Measurements from ENCODE around the gene PTPN7. TPM values are rescaled to one million over a fixed set of nuclear protein-coding genes. Genes with fewer than 3 reads are reported as not detected.

Gene PTPN7
- total and polyA plus RNA-seq, 2 of the 13 experiments (the other 11 are each of a cell fraction or from before 2014, with no cell fraction given) = not detected

- ATAC-seq (no peak), FAIRE-seq (no peak), DNase-seq (ENCODE audit: low spot score) (no peak)
- in situ Hi-C loops (cut with HindIII; ENCODE audit: extremely low pct_ligation_motif_present, low pct_unique_long_range_greater_than_20kb) = no loop called here
- H3K9me3 ChIP-seq (ENCODE audit: low read length) = no peaks in the 10 kb centered on the region
- H3K36me3 ChIP-seq (replicated peaks in 1 of 2; ENCODE audit: control insufficient read depth in 1 of 2, insufficient read depth in 2 of 2, low read length in 2 of 2) = no peaks in the 10 kb centered on the region
- no peak for TF ChIP-seq TCF12 (IDR thresholded peaks at IDR 0.05)
- TF ChIP-seq TCF12 (CRISPR knock-in tag; IDR thresholded peaks at IDR 0.05) = no peak
- no peak for TF ChIP-seq RNF2 (conservative IDR thresholded peaks at IDR 0.05; ENCODE audit: low read depth)
- TF ChIP-seq, protein P1, sequence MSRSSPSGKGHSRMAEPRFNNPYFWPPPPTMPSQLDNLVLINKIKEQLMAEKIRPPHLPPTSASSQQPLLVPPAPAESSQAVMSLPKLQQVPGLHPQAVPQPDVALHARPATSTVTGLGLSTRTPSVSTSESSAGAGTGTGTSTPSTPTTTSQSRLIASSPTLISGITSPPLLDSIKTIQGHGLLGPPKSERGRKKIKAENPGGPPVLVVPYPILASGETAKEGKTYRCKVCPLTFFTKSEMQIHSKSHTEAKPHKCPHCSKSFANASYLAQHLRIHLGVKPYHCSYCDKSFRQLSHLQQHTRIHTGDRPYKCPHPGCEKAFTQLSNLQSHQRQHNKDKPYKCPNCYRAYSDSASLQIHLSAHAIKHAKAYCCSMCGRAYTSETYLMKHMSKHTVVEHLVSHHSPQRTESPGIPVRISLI (CRISPR knock-in tag; IDR thresholded peaks at IDR 0.05; ENCODE audit: borderline replicate concordance) = no peak
- no peak for TF ChIP-seq SPEN (CRISPR knock-in tag; IDR thresholded peaks at IDR 0.05; ENCODE audit: low read depth)
- no peak for TF ChIP-seq ZNF207 (IDR thresholded peaks at IDR 0.05; ENCODE audit: borderline replicate concordance)
- TF ChIP-seq SP4 (CRISPR knock-in tag; IDR thresholded peaks at IDR 0.05) = no peak
- no peak for TF ChIP-seq AGO1 (IDR thresholded peaks at IDR 0.05; ENCODE audit: low read depth, low read length, poor library complexity, severe bottlenecking)
- TF ChIP-seq, protein P2, sequence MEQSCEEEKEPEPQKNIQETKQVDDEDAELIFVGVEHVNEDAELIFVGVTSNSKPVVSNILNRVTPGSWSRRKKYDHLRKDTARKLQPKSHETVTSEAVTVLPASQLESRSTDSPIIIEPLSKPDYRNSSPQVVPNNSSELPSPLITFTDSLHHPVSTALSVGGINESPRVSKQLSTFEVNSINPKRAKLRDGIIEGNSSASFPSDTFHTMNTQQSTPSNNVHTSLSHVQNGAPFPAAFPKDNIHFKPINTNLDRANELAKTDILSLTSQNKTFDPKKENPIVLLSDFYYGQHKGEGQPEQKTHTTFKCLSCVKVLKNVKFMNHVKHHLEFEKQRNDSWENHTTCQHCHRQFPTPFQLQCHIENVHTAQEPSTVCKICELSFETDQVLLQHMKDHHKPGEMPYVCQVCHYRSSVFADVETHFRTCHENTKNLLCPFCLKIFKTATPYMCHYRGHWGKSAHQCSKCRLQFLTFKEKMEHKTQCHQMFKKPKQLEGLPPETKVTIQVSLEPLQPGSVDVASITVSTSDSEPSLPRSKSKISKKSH (CRISPR knock-in tag; IDR thresholded peaks at IDR 0.05; ENCODE audit: borderline replicate concordance) = no peak
- TF ChIP-seq, protein P3, sequence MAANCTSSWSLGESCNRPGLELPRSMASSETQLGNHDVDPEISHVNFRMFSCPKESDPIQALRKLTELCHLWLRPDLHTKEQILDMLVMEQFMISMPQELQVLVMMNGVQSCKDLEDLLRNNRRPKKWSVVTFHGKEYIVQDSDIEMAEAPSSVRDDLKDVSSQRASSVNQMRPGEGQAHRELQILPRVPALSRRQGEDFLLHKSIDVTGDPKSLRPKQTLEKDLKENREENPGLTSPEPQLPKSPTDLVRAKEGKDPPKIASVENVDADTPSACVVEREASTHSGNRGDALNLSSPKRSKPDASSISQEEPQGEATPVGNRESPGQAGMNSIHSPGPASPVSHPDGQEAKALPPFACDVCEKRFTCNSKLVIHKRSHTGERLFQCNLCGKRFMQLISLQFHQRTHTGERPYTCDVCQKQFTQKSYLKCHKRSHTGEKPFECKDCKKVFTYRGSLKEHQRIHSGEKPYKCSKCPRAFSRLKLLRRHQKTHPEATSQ (CRISPR knock-in tag; IDR thresholded peaks at IDR 0.05; ENCODE audit: borderline replicate concordance) = no peak
- TF ChIP-seq ZNF264 (CRISPR knock-in tag; IDR thresholded peaks at IDR 0.05) = no peak
- TF ChIP-seq ZMYM2 (CRISPR knock-in tag; IDR thresholded peaks at IDR 0.05) = no peak
- TF ChIP-seq MYNN (CRISPR knock-in tag; IDR thresholded peaks at IDR 0.05; ENCODE audit: low read depth) = no peak
- TF ChIP-seq HINFP (CRISPR knock-in tag; IDR thresholded peaks at IDR 0.05; ENCODE audit: low read depth) = no peak
- no peak for TF ChIP-seq PATZ1 (CRISPR knock-in tag; IDR thresholded peaks at IDR 0.05)
- TF ChIP-seq KDM4B (CRISPR knock-in tag; IDR thresholded peaks at IDR 0.05) = no peak
- TF ChIP-seq IRF2 (CRISPR knock-in tag; IDR thresholded peaks at IDR 0.05) = no peak
- TF ChIP-seq DMAP1 (CRISPR knock-in tag; IDR thresholded peaks at IDR 0.05) = no peak
- no peak for TF ChIP-seq HMG20A (CRISPR knock-in tag; IDR thresholded peaks at IDR 0.05; ENCODE audit: borderline replicate concordance)
- no peak for TF ChIP-seq ZC3H4 (CRISPR knock-in tag; IDR thresholded peaks at IDR 0.05; ENCODE audit: borderline replicate concordance)
- CTCF ChIA-PET (ENCODE audit: low intra/inter-chr PET ratio, low total read pairs) = no interaction called here
- POLR2A ChIA-PET = no interaction called here
- H3K27ac ChIP-seq (ENCODE audit: extremely low read length, insufficient read depth, low read length) = no peak overlapping the region
- no peak overlapping the region for H3K9ac ChIP-seq (ENCODE audit: insufficient read depth, low read depth, low read length)
- intact Hi-C loops (cut with micrococcal nuclease; ENCODE audit: unreplicated experiment) = loop anchor here (10.0 kb wide), 1 partner anchor 216 kb away; no protein-coding TSS in a partner anchor
- no TSS peak for BruUV-seq (replicated peaks)
- no peaks in the 10 kb centered on the region for H3K79me2 ChIP-seq (ENCODE audit: insufficient read depth, low read length)
- peaks cover 80% of the 10 kb centered on the region for H3K4me1 ChIP-seq (ENCODE audit: insufficient read depth, low read length)
- no peak overlapping the region for H3K4me2 ChIP-seq (ENCODE audit: low read depth, low read length)
- H2AFZ ChIP-seq (ENCODE audit: low read length) = no peak overlapping the region
- H3K4me3 ChIP-seq (replicated peaks in 1 of 3; ENCODE audit: insufficient read depth in 1 of 3, low read depth in 2 of 3, low read length in 3 of 3) = no peak overlapping the region
- H4K20me1 ChIP-seq (ENCODE audit: insufficient read depth, low read length) = no peaks in the 10 kb centered on the region
- 40% methylated on average over 3 of the region's 3 CpGs for WGBS (ENCODE audit: low lambda C conversion rate)
- H3K27me3 ChIP-seq (ENCODE audit: control insufficient read depth in 1 of 2, insufficient read depth in 2 of 2, low read length in 2 of 2) = peaks cover 3 to 5% of the 10 kb centered on the region in 2 experiments; a peak in 2 of 5 replicates
Measured at GRCh38 chr1:202110977-202111376, 49.4 kb downstream of the PTPN7 start.
